GM12864 (cell line): ENCODE results near the gene NUP50.

Experiments used
- DNase-seq: peaks from one replicate; pipeline ENCODE4 v3.0.0-alpha.2; 2011; ENCODE audit warnings: low read depth
- H3K4me3 ChIP-seq: 2 replicates; pipeline ENCODE4 v1.5.1; 2011; ENCODE audit warnings: mild to moderate bottlenecking, low read depth, low read length, control low read depth
- CTCF ChIP-seq: IDR thresholded peaks from 2 replicates; pipeline ENCODE4 v1.5.1; 2011; ENCODE audit warnings: low read depth, mild to moderate bottlenecking, moderate library complexity, low read length, control low read depth, inconsistent platforms; ENCODE audit errors: missing control alignments

NUP50 gene

GRCh38 chr22:45163451-45164269, at the start of gene NUP50:
NUP50 (plus strand) TSS chr22:45163925; CDS start chr22:45168178, 4,253 bp downstream.
- DNase-seq, result peak; percentile 86
- peak within 1 kb of the TSS; percentile 84 for H3K4me3 ChIP-seq
- no peak for TF ChIP-seq CTCF

GRCh38 chr22:45120440-45120839, 43.3 kb upstream of the NUP50 start:
- no peak for DNase-seq
- TF ChIP-seq CTCF, result no peak
- H3K4me3 ChIP-seq, result no peak overlapping the region

GRCh38 chr22:45120931-45121330, 42.8 kb upstream of the NUP50 start:
- no peak overlapping the region for H3K4me3 ChIP-seq
- TF ChIP-seq CTCF, result no peak
- DNase-seq, result no peak

GRCh38 chr22:45124176-45124847, 39.4 kb upstream of the NUP50 start:
- H3K4me3 ChIP-seq, result no peak overlapping the region
- DNase-seq, result no peak
- TF ChIP-seq CTCF, result no peak

- TF ChIP-seq CTCF, result no peak
- H3K4me3 ChIP-seq, result no peak overlapping the region
- no peak for DNase-seq
Observed at GRCh38 chr22:45125188-45125587, 38.5 kb upstream of the NUP50 start.

- no peak for TF ChIP-seq CTCF
- no peak for DNase-seq
- H3K4me3 ChIP-seq, result no peak overlapping the region
Observed at GRCh38 chr22:45127866-45128265, 35.9 kb upstream of the NUP50 start.
